GM12891 (cell line): Measurements from ENCODE around the gene ACSL4.

Experiments
- POLR2A ChIP-seq: IDR thresholded peaks from 2 replicates; pipeline ENCODE4 v1.6.1; 2011; ENCODE audit warnings: low read depth, low read length, control low read depth
- POLR2AphosphoS5 ChIP-seq: IDR thresholded peaks from 2 replicates; pipeline ENCODE4 v1.6.1; 2011; ENCODE audit warnings: low read depth, low read length, control low read depth
- SPI1 ChIP-seq: IDR thresholded peaks from 2 replicates; pipeline ENCODE4 v1.6.1; 2011; ENCODE audit warnings: low read depth, low read length, control low read depth
- TAF1 ChIP-seq: IDR thresholded peaks from 2 replicates; pipeline ENCODE4 v1.6.1; 2011; ENCODE audit warnings: low read depth, low read length, control low read depth

DNA sequence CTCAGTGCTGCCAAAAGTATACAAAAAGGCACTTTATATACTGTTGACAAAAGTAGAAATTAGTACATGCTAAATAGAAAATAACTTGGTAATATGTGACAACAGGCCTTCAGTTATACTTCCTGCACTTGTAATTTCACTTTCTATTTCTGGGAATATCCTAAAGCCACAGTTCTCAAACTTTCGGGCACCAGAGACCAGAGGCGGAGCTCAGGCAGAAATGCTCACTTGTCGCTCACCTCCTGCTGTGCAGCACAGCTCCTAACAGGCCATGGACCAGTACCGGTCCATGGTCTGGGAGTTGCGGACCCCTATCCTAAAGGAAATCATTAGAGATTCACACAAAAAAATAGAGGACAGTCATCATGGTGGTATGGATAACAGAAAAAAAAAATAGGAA is 25.7 kb downstream of the ACSL4 start:
- TF ChIP-seq SPI1 (no peak), POLR2AphosphoS5 (no peak), POLR2A (no peak), TAF1 (no peak)
